ENCODE results near the gene EPHA7.

The EPHA7 gene

GRCh38 chr6:93419304-93420162 lies at the start of gene EPHA7:
EPHA7 (minus strand) TSS chr6:93419559; CDS start chr6:93419341, 218 bp downstream.
- Histone ChIP-seq H3K4me3 (ENCODE audit: low read depth, low read length) (peak within 1 kb of the TSS; percentile 75), H3K36me3 (ENCODE audit: control insufficient read depth in 2 of 2, insufficient read depth in 1 of 2, low read length in 2 of 2) (no peaks in the 10 kb centered on the region), H3K9me3 (ENCODE audit: control insufficient read depth, insufficient read depth, low read depth, low read length) (no peaks in the 10 kb centered on the region), H3K27ac (ENCODE audit: extremely low read depth, low read depth, low read length) (peak within 1 kb of the TSS; percentile 97), H3K4me1 (ENCODE audit: control insufficient read depth, insufficient read depth, low read length) (peaks cover 7% of the 10 kb centered on the region; the same call in 1 of the 2 replicates)
- ChIA-PET CTCF (interaction anchor here (0.6 to 1.7 kb wide), 8 partner anchors 9 to 630 kb away, joined by 3 to 5 read pairs (median 4); no protein-coding TSS in a partner anchor), POLR2A (interaction anchor here (0.6 to 4.8 kb wide), 59 partner anchors 11 to 1124 kb away, joined by 3 to 125 read pairs (median 3); no protein-coding TSS in a partner anchor)
- TF ChIP-seq ZBTB20 (tag by site-specific recombination; IDR thresholded peaks at IDR 0.05) (peak; percentile 42; the same call in 1 of the 2 replicates), ZNF24 (tag by site-specific recombination; IDR thresholded peaks at IDR 0.05) (peak; percentile 33; the same call in 1 of the 2 replicates), ZNF16 (tag by site-specific recombination; IDR thresholded peaks at IDR 0.05; ENCODE audit: low read depth) (no peak), ZNF184 (tag by site-specific recombination; IDR thresholded peaks at IDR 0.05) (no peak), ZNF157 (tag by site-specific recombination; IDR thresholded peaks at IDR 0.05) (no peak), KLF1 (tag by site-specific recombination; IDR thresholded peaks at IDR 0.05) (peak; percentile 32; the same call in 1 of the 2 replicates), ZNF555 (tag by site-specific recombination; conservative IDR thresholded peaks at IDR 0.05) (no peak), TRIM28 (IDR thresholded peaks at IDR 0.05; ENCODE audit: borderline replicate concordance, low read length) (peak; percentile 80), OSR2 (tag by site-specific recombination; IDR thresholded peaks at IDR 0.05) (no peak), ZNF610 (tag by site-specific recombination; IDR thresholded peaks at IDR 0.05; ENCODE audit: borderline replicate concordance) (peak; percentile 74; the same call in 1 of the 2 replicates), ZNF138 (tag by site-specific recombination; IDR thresholded peaks at IDR 0.05; ENCODE audit: borderline replicate concordance) (no peak), ZBTB17 (tag by site-specific recombination; IDR thresholded peaks at IDR 0.05) (peak; percentile 87), ZNF776 (tag by site-specific recombination; IDR thresholded peaks at IDR 0.05; ENCODE audit: borderline replicate concordance) (no peak), HOXC10 (CRISPR knock-in tag; IDR thresholded peaks at IDR 0.05) (no peak), ZNF311 (tag by site-specific recombination; IDR thresholded peaks at IDR 0.05; ENCODE audit: borderline replicate concordance) (no peak), ZNF146 (tag by site-specific recombination; IDR thresholded peaks at IDR 0.05) (no peak), ZNF18 (tag by site-specific recombination; IDR thresholded peaks at IDR 0.05) (peak; percentile 19; the same call in 1 of the 2 replicates), BCL6B (tag by site-specific recombination; IDR thresholded peaks at IDR 0.05) (no peak), ZNF394 (tag by site-specific recombination; IDR thresholded peaks at IDR 0.05; ENCODE audit: borderline replicate concordance) (no peak; the same call in 1 of the 2 replicates), ZNF37A (tag by site-specific recombination; IDR thresholded peaks at IDR 0.05) (no peak), PATZ1 (tag by site-specific recombination; IDR thresholded peaks at IDR 0.05) (peak; percentile 52), ZNF280C (tag by site-specific recombination; IDR thresholded peaks at IDR 0.05) (no peak), ZBTB10 (tag by site-specific recombination; IDR thresholded peaks at IDR 0.05) (no peak), ZFHX2 (tag by site-specific recombination; conservative IDR thresholded peaks at IDR 0.05) (no peak), ZNF488 (tag by site-specific recombination; IDR thresholded peaks at IDR 0.05) (no peak)
